NCI-H345 treated with DMSO at 0.1 percent for 48 hours (cell line): ENCODE results near the gene MYCBP2.

Experiments used
- DNase-seq: peaks from one replicate; lab custom pipeline; 2025; ENCODE audit not compliant: unreplicated experiment; lab: John Stamatoyannopoulos, UW

Gene MYCBP2

DNA sequence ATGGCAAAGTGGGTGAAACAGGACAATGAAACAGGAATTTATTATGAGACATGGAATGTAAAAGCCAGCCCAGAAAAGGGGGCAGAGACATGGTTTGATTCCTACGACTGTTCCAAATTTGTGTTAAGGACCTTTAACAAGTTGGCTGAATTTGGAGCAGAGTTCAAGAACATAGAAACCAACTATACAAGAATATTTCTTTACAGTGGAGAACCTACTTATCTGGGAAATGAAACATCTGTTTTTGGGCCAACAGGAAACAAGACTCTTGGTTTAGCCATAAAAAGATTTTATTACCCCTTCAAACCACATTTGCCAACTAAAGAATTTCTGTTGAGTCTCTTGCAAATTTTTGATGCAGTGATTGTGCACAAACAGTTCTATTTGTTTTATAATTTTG, 326.4 kb downstream of the MYCBP2 start:
- DNase-seq, result no peak
